T-cell (primary cell): ENCODE results near the gene RUBCN. TPM values are rescaled to one million over a fixed set of nuclear protein-coding genes. Genes with fewer than 3 reads are reported as not detected.
"Not testable (repeated sequence)": the region's sequence is repeated elsewhere in the genome, so short reads cannot be mapped to it uniquely, and the experiment has no call there.

Source experiments
- ATAC-seq, 4 experiments: fragments of 200-7000 bp in 3 of 4; fragments of 150-1000 bp in 1 of 4; cut with Tn5 transposase; replicated peaks in 1 of 4; 1 replicate in 3 of 4; 2 replicates in 1 of 4; pipeline ENCODE4 v1.10.0; 2021; ENCODE audit warnings: moderate library complexity in 3 of 4, mild to moderate bottlenecking in 2 of 4, moderate number of reproducible peaks in 1 of 4
- CTCF ChIA-PET, 2 donors: fragments of 300-600 bp; sonication (Branson Sonifier 250); formaldehyde crosslinking; loops; one replicate each; lab custom pipeline; 2022; ENCODE audit warnings: antibody characterized with exemption in 2 of 2; lab: Charles Lee
- POLR2A ChIA-PET, 2 donors: fragments of 300-600 bp; sonication (Branson Sonifier 250); formaldehyde crosslinking; loops; one replicate each; lab custom pipeline; 2022; ENCODE audit warnings: antibody characterized with exemption in 2 of 2; lab: Charles Lee
- DNase-seq, 35 experiments: peaks; one replicate each; pipeline versions ENCODE4 v3.0.0 to v3.0.0-alpha.2; 2013 to 2023
- H3K27ac ChIP-seq: one replicate; pipeline ENCODE4 v1.5.1; 2013; ENCODE audit warnings: low read length
- H3K27me3 ChIP-seq, 2 experiments: replicated peaks in 1 of 2; 1 replicate in 1 of 2; 2 replicates in 1 of 2; pipeline versions ENCODE4 v1.6.1 to v1.7.0; 2013; ENCODE audit warnings: low read length in 1 of 2, mixed read lengths in 1 of 2; ENCODE audit not compliant: control insufficient read depth in 2 of 2, insufficient read depth in 2 of 2; ENCODE audit errors: extremely low read depth in 1 of 2
- H3K36me3 ChIP-seq, 2 donors: 1 replicate in 1 of 2; 2 replicates in 1 of 2; pipeline versions ENCODE4 v1.6.1 to v1.7.0; 2013; ENCODE audit warnings: low read length in 1 of 2; ENCODE audit not compliant: control insufficient read depth in 2 of 2, insufficient read depth in 1 of 2; ENCODE audit errors: extremely low read depth in 1 of 2
- H3K4me1 ChIP-seq, 2 experiments: 1 replicate in 1 of 2; 2 replicates in 1 of 2; pipeline versions ENCODE4 v1.6.1 to v1.7.0; 2013; ENCODE audit warnings: low read length in 2 of 2, mixed read lengths in 1 of 2; ENCODE audit not compliant: insufficient read depth in 2 of 2, control insufficient read depth in 1 of 2; ENCODE audit errors: extremely low read depth in 1 of 2
- H3K4me3 ChIP-seq, 2 donors: 1 replicate in 1 of 2; 2 replicates in 1 of 2; pipeline versions ENCODE4 v1.5.1 to v1.7.0; 2013; ENCODE audit warnings: mild to moderate bottlenecking in 2 of 2, low read length in 1 of 2, moderate library complexity in 1 of 2; ENCODE audit not compliant: control insufficient read depth in 1 of 2; ENCODE audit errors: extremely low read depth in 1 of 2
- H3K9me3 ChIP-seq: 2 replicates; pipeline ENCODE4 v1.7.0; 2013
- H3K27ac Mint-ChIP-seq, 2 donors: one replicate each; pipeline ENCODE4 v1.8.0; 2020 to 2021; ENCODE audit warnings: mild to moderate bottlenecking in 2 of 2, mixed read lengths in 2 of 2
- H3K27me3 Mint-ChIP-seq, 2 donors: one replicate each; pipeline ENCODE4 v1.8.0; 2021 to 2022; ENCODE audit warnings: mixed read lengths in 2 of 2
- H3K36me3 Mint-ChIP-seq: one replicate; pipeline ENCODE4 v1.8.0; 2021; ENCODE audit warnings: mixed read lengths
- H3K4me1 Mint-ChIP-seq, 3 donors: one replicate each; pipeline ENCODE4 v1.8.0; 2020 to 2022; ENCODE audit warnings: mixed read lengths in 3 of 3, mild to moderate bottlenecking in 1 of 3
- H3K4me3 Mint-ChIP-seq, 3 donors: one replicate each; pipeline ENCODE4 v1.8.0; 2020 to 2022; ENCODE audit warnings: mild to moderate bottlenecking in 3 of 3, mixed read lengths in 3 of 3, moderate library complexity in 3 of 3
- H3K9me3 Mint-ChIP-seq, 3 donors: one replicate each; pipeline ENCODE4 v1.8.0; 2020 to 2022; ENCODE audit warnings: mixed read lengths in 3 of 3
- WGBS: methylation state at CpG from one replicate; pipeline ENCODE4 v1.1.5; 2013; ENCODE audit warnings: missing lambda C conversion rate; ENCODE audit not compliant: insufficient coverage; 5-methylcytosine and 5-hydroxymethylcytosine counted together
- total RNA-seq, 35 experiments: library from RNA in 6 of 35; stranded (reverse) in 6 of 35; fragments of 120-200 nt in 1 of 35; gene quantifications; one replicate each; pipeline versions ENCODE4 v1.2.1 to v1.2.4 and lab custom pipeline; 2013 to 2026

Gene RUBCN
- total RNA-seq, 5 donors from 2014 or later (not counting 1 experiment from before 2014, with no cell fraction given), result 40.3 to 73.5 (median 64.7) TPM

GRCh38 chr3:197720694-197721093 is 16.0 kb downstream of the RUBCN start:
- Histone ChIP-seq H3K36me3 (peaks cover 0 to 16% of the 10 kb centered on the region in 2 donors), H3K27ac (no peak overlapping the region), H3K27me3 (no peaks in the 10 kb centered on the region), H3K4me3 (no peak overlapping the region), H3K4me1 (no peaks in the 10 kb centered on the region), H3K9me3 (no peaks in the 10 kb centered on the region)
- Mint-ChIP-seq H3K4me3 (no peak overlapping the region), H3K27ac (peak overlapping the region in 1 of 2 donors; percentile 0), H3K4me1 (peaks cover 2 to 12% (median 8%) of the 10 kb centered on the region in 3 donors), H3K9me3 (peaks cover 0 to 7% (median 3%) of the 10 kb centered on the region in 3 donors), H3K36me3 (peaks cover 39% of the 10 kb centered on the region), H3K27me3 (no peaks in the 10 kb centered on the region)
- CTCF ChIA-PET, result no interaction called here
- no peak for DNase-seq
- ATAC-seq, result no peak
- 100% methylated on average over 2 of the region's 10 CpGs for WGBS
- POLR2A ChIA-PET, result no interaction called here

GRCh38 chr3:197718891-197719290 is 17.8 kb downstream of the RUBCN start:
- no peak overlapping the region for H3K4me3 ChIP-seq
- no peaks in the 10 kb centered on the region for H3K4me1 ChIP-seq
- peaks cover 0 to 7% (median 3%) of the 10 kb centered on the region in 3 donors for H3K9me3 Mint-ChIP-seq
- no peaks in the 10 kb centered on the region for H3K27me3 Mint-ChIP-seq
- POLR2A ChIA-PET, result no interaction called here
- no peaks in the 10 kb centered on the region for H3K27me3 ChIP-seq
- no peak overlapping the region for H3K27ac ChIP-seq
- peaks cover 0 to 14% (median 12%) of the 10 kb centered on the region in 3 donors for H3K4me1 Mint-ChIP-seq
- no peak for DNase-seq
- H3K36me3 ChIP-seq, result peaks cover 0 to 25% of the 10 kb centered on the region in 2 donors
- 90% methylated on average over 8 of the region's 8 CpGs for WGBS
- no peak for ATAC-seq
- H3K36me3 Mint-ChIP-seq, result peaks cover 51% of the 10 kb centered on the region
- CTCF ChIA-PET, result no interaction called here
- peak overlapping the region in 1 of 2 donors; percentile 55 for H3K27ac Mint-ChIP-seq
- H3K4me3 Mint-ChIP-seq, result no peak overlapping the region
- no peaks in the 10 kb centered on the region for H3K9me3 ChIP-seq

GRCh38 chr3:197714251-197714650 is 22.5 kb downstream of the RUBCN start:
- no peak overlapping the region for H3K4me3 Mint-ChIP-seq
- POLR2A ChIA-PET, result interaction anchor here (0.5 to 0.7 kb wide), 3 partner anchors 13 to 40 kb away, joined by 3 to 8 read pairs (median 3); no protein-coding TSS in a partner anchor

GRCh38 chr3:197713477-197713822 is 23.3 kb downstream of the RUBCN start:
- peak overlapping the region; percentile 53 to 85 (median 68) for H3K4me3 Mint-ChIP-seq
- peaks cover 21 to 31% (median 30%) of the 10 kb centered on the region in 3 donors for H3K4me1 Mint-ChIP-seq
- POLR2A ChIA-PET, result interaction anchor here in 1 of 2 donors (0.6 kb wide), 1 partner anchor 40 kb away, joined by 3 read pairs; no protein-coding TSS in a partner anchor

More at GRCh38 chr3:197714251-197714650, 22.5 kb downstream of the RUBCN start:
- no peak for DNase-seq
- ATAC-seq, result no peak
- Histone ChIP-seq H3K27ac (no peak overlapping the region), H3K4me3 (no peak overlapping the region), H3K4me1 (peaks cover 11 to 16% of the 10 kb centered on the region in 2 experiments), H3K9me3 (no peaks in the 10 kb centered on the region), H3K27me3 (no peaks in the 10 kb centered on the region), H3K36me3 (peaks cover 0 to 21% of the 10 kb centered on the region in 2 donors)
- H3K36me3 Mint-ChIP-seq, result peaks cover 39% of the 10 kb centered on the region
- H3K27ac Mint-ChIP-seq, result peak overlapping the region; percentile 73 to 99
- no CpG with 5 or more reads among the region's 4 CpGs for WGBS
- peaks cover 21 to 30% (median 30%) of the 10 kb centered on the region in 3 donors for H3K4me1 Mint-ChIP-seq
- no peaks in the 10 kb centered on the region for H3K27me3 Mint-ChIP-seq
- no peaks in the 10 kb centered on the region for H3K9me3 Mint-ChIP-seq
- CTCF ChIA-PET, result interaction anchor here (1.1 to 1.2 kb wide), 2 partner anchors 22 to 37 kb away, joined by 3 read pairs; no protein-coding TSS in a partner anchor

GRCh38 chr3:197711973-197712707 is 24.6 kb downstream of the RUBCN start:
- CTCF ChIA-PET, result interaction anchor here in 1 of 2 donors (0.6 to 1.8 kb wide), 11 partner anchors 9 to 231 kb away, joined by 3 to 8 read pairs (median 3); partner anchors contain the start of gene LRCH3

More at GRCh38 chr3:197713477-197713822, 23.3 kb downstream of the RUBCN start:
- H3K36me3 Mint-ChIP-seq, result peaks cover 39% of the 10 kb centered on the region
- Histone ChIP-seq H3K4me1 (peaks cover 11 to 16% of the 10 kb centered on the region in 2 experiments), H3K36me3 (peaks cover 0 to 21% of the 10 kb centered on the region in 2 donors), H3K4me3 (no peak overlapping the region), H3K9me3 (no peaks in the 10 kb centered on the region), H3K27me3 (no peaks in the 10 kb centered on the region), H3K27ac (peak overlapping the region; percentile 96)
- H3K27ac Mint-ChIP-seq, result peak overlapping the region; percentile 99 to 100
- ATAC-seq (no peak), DNase-seq (peak in 1 of 35 experiments; percentile 14)
- H3K9me3 Mint-ChIP-seq, result no peaks in the 10 kb centered on the region
- CTCF ChIA-PET, result interaction anchor here (1.2 to 1.8 kb wide), 2 partner anchors 22 to 37 kb away, joined by 3 to 6 read pairs; no protein-coding TSS in a partner anchor
- WGBS, result 97% methylated on average over 4 of the region's 4 CpGs
- no peaks in the 10 kb centered on the region for H3K27me3 Mint-ChIP-seq

GRCh38 chr3:197710965-197711364 is 25.7 kb downstream of the RUBCN start:
- not testable (repeated sequence) for H3K27me3 ChIP-seq, H3K27ac ChIP-seq, H3K9me3 Mint-ChIP-seq, ATAC-seq, H3K27me3 Mint-ChIP-seq, H3K9me3 ChIP-seq, DNase-seq, H3K4me3 ChIP-seq, H3K4me3 Mint-ChIP-seq
- Histone ChIP-seq H3K36me3 (peaks cover 0 to 12% of the 10 kb centered on the region in 2 donors), H3K4me1 (peaks cover 11 to 21% of the 10 kb centered on the region in 2 experiments)
- Mint-ChIP-seq H3K4me1 (peaks cover 21 to 34% (median 30%) of the 10 kb centered on the region in 3 donors), H3K27ac (peak overlapping the region in 1 of 2 donors; percentile 61), H3K36me3 (peaks cover 23% of the 10 kb centered on the region)
- CTCF ChIA-PET, result interaction anchor here in 1 of 2 donors (0.7 kb wide), 1 partner anchor 23 kb away, joined by 3 read pairs; no protein-coding TSS in a partner anchor
- WGBS, result no CpG with 5 or more reads among the region's 5 CpGs
- POLR2A ChIA-PET, result interaction anchor here in 1 of 2 donors (1.1 kb wide), 1 partner anchor 78 kb away, joined by 3 read pairs; no protein-coding TSS in a partner anchor

More at GRCh38 chr3:197711973-197712707, 24.6 kb downstream of the RUBCN start:
- H3K27me3 Mint-ChIP-seq, result no peaks in the 10 kb centered on the region
- H3K9me3 ChIP-seq, result no peaks in the 10 kb centered on the region
- H3K36me3 ChIP-seq, result peaks cover 0 to 14% of the 10 kb centered on the region in 2 donors
- ATAC-seq (peak; percentile 99), DNase-seq (peak; percentile 65 to 95 (median 89))
- peaks cover 11 to 16% of the 10 kb centered on the region in 2 experiments for H3K4me1 ChIP-seq
- no peaks in the 10 kb centered on the region for H3K27me3 ChIP-seq
- peaks cover 21 to 31% (median 30%) of the 10 kb centered on the region in 3 donors for H3K4me1 Mint-ChIP-seq
- peak overlapping the region; percentile 96 for H3K27ac ChIP-seq
- H3K36me3 Mint-ChIP-seq, result peaks cover 29% of the 10 kb centered on the region
- peak overlapping the region in 1 of 2 donors; percentile 50 for H3K4me3 ChIP-seq
- no peaks in the 10 kb centered on the region for H3K9me3 Mint-ChIP-seq
- peak overlapping the region; percentile 68 to 88 (median 85) for H3K4me3 Mint-ChIP-seq
- WGBS, result 0% methylated on average over 4 of the region's 9 CpGs
- POLR2A ChIA-PET, result interaction anchor here in 1 of 2 donors (0.6 to 1.1 kb wide), 7 partner anchors 14 to 1397 kb away, joined by 3 to 10 read pairs (median 3); no protein-coding TSS in a partner anchor
- peak overlapping the region; percentile 99 to 100 for H3K27ac Mint-ChIP-seq
